ENCODE data around the gene BMP7.

BMP7 gene

DNA sequence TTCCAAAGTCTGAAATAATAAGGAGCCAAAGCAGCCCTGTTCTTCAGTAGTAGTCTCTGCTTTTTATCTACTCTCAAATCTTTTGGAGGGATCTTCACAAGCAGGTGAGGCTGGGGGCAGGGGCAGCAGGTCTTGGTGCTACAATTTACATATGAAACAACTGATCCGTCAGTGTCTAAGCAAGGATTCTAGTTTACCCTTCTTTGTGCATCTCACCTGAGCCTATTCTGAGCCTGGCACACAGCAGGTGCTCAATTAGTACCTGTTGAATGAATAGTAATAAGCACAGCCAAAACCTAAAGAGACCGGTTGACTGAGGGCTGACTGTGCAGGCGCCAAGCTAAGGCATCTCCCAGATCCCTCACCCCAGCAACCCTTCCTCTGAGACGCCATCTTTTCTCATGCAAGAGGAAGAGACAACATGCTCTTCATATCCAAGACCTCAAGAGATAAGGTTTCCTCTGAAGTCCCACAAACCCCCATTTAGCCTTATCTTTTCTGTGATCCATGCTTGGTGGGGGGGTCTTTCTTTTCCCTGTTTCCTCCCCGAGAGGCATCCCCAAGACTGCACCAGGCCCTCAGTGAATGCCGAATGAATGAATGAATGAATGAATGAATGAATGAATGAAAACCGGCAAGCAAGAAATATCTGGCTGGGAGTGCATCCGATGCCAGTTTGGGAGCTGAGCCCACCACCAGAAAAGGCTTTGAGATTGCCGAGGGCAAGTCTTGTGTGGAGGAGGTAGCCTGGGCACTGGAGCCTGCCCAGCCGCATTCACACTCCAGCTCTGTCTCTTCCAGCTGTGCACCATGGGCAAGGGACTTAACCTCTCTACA lies 2.9 kb upstream of the BMP7 start:
- no peak overlapping the region for H2AFZ ChIP-seq (ENCODE audit: insufficient read depth, low read length, poor library complexity)
- H3K79me1 ChIP-seq (ENCODE audit: low read length) = no peaks in the 10 kb centered on the region
- no peak overlapping the region for H3K4me2 ChIP-seq (ENCODE audit: low read length)
- no peaks in the 10 kb centered on the region for H3K36me3 ChIP-seq (ENCODE audit: control insufficient read depth in 1 of 2, insufficient read depth in 2 of 2, low read length in 2 of 2)
- H3K18ac ChIP-seq (ENCODE audit: low read length) = no peak overlapping the region
- peaks cover 4% of the 10 kb centered on the region for H3K79me2 ChIP-seq (ENCODE audit: control insufficient read depth, insufficient read depth, low read length, poor library complexity)
- H3K9me3 ChIP-seq (ENCODE audit: insufficient read depth, low read depth, low read length) = peaks cover 3% of the 10 kb centered on the region
- H3K4me3 ChIP-seq (ENCODE audit: low read depth, low read length) = no peak overlapping the region
- H4K8ac ChIP-seq (ENCODE audit: low read depth, low read length) = no peak overlapping the region
- no peak overlapping the region for H2AK5ac ChIP-seq (ENCODE audit: low read length)
- H3K23ac ChIP-seq (ENCODE audit: low read length) = no peak overlapping the region
- H4K12ac ChIP-seq (ENCODE audit: low read depth, low read length) = no peak overlapping the region
- H3K9ac ChIP-seq (ENCODE audit: low read length) = no peak overlapping the region
- no peak overlapping the region for H3K4ac ChIP-seq (ENCODE audit: low read depth, low read length)
- H2BK12ac ChIP-seq (ENCODE audit: low read length) = no peak overlapping the region
- no CpG with 5 or more reads among the region's 10 CpGs for WGBS (ENCODE audit: extremely low coverage, insufficient coverage, insufficient read length)
- no peak overlapping the region for H2BK120ac ChIP-seq (ENCODE audit: insufficient read depth, low read length, poor library complexity)
- no peak overlapping the region for H4K91ac ChIP-seq (ENCODE audit: low read depth, low read length)
- peaks cover 10 to 18% of the 10 kb centered on the region in 2 experiments for H3K4me1 ChIP-seq (ENCODE audit: control insufficient read depth in 1 of 2, insufficient read depth in 2 of 2, low read length in 2 of 2)
- no peak overlapping the region for H2BK5ac ChIP-seq (ENCODE audit: low read depth, low read length, poor library complexity)
- no peak overlapping the region for H3K27ac ChIP-seq (ENCODE audit: low read depth, low read length)
- no peak overlapping the region for H3K14ac ChIP-seq (ENCODE audit: low read length)
- H3K27me3 ChIP-seq (ENCODE audit: insufficient read depth, low read length) = peaks cover 21% of the 10 kb centered on the region
- no peak for DNase-seq

DNA sequence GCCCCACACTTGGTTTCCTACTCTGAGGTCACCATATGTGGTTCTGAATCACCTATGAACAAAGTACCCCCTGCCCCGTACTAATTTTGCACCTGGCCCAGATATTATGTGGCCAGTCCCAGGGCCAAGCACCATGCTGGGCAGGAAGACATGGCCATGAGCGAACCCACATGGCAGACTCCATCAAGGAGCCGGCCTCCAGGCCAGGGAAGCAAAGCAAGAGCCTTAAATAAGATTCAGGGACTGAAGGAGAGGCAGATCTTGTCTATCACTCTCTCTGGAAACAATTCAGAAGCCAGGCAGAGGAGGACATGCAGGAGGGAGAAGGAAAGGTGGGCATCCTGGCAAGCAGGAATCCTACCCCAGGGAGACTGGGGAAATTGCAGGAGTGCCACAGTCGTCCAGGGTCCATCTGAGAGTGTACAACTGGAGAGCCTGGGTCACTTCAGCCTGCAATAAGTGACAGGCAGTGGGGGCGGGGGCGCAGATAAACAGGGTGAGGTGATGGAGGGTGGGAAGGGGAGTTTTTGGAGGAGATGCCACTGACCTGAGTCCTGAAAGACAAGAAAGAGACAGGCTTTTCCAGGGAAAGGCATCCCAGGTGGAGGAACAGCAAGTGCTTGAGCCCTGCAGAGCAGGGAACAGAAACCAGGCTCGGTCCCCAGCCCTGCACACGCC lies 2.1 kb upstream of the BMP7 start:
- Histone ChIP-seq H2AK5ac (ENCODE audit: low read length) (no peak overlapping the region), H3K9ac (ENCODE audit: low read length) (no peak overlapping the region), H3K4me1 (ENCODE audit: control insufficient read depth in 1 of 2, insufficient read depth in 2 of 2, low read length in 2 of 2) (peaks cover 10 to 21% of the 10 kb centered on the region in 2 experiments), H3K18ac (ENCODE audit: low read length) (no peak overlapping the region), H3K23ac (ENCODE audit: low read length) (no peak overlapping the region), H3K79me1 (ENCODE audit: low read length) (no peaks in the 10 kb centered on the region), H3K79me2 (ENCODE audit: control insufficient read depth, insufficient read depth, low read length, poor library complexity) (peaks cover 4% of the 10 kb centered on the region), H4K12ac (ENCODE audit: low read depth, low read length) (no peak overlapping the region), H4K91ac (ENCODE audit: low read depth, low read length) (no peak overlapping the region), H2BK120ac (ENCODE audit: insufficient read depth, low read length, poor library complexity) (no peak overlapping the region), H3K4ac (ENCODE audit: low read depth, low read length) (no peak overlapping the region), H3K4me3 (ENCODE audit: low read depth, low read length) (no peak overlapping the region), H4K8ac (ENCODE audit: low read depth, low read length) (no peak overlapping the region), H3K27ac (ENCODE audit: low read depth, low read length) (no peak overlapping the region), H2BK5ac (ENCODE audit: low read depth, low read length, poor library complexity) (no peak overlapping the region), H3K27me3 (ENCODE audit: insufficient read depth, low read length) (peaks cover 21% of the 10 kb centered on the region), H3K36me3 (ENCODE audit: control insufficient read depth in 1 of 2, insufficient read depth in 2 of 2, low read length in 2 of 2) (no peaks in the 10 kb centered on the region), H2BK12ac (ENCODE audit: low read length) (no peak overlapping the region), H3K4me2 (ENCODE audit: low read length) (no peak overlapping the region), H3K14ac (ENCODE audit: low read length) (no peak overlapping the region), H3K9me3 (ENCODE audit: insufficient read depth, low read depth, low read length) (peaks cover 3% of the 10 kb centered on the region), H2AFZ (ENCODE audit: insufficient read depth, low read length, poor library complexity) (no peak overlapping the region)
- no CpG with 5 or more reads among the region's 8 CpGs for WGBS (ENCODE audit: extremely low coverage, insufficient coverage, insufficient read length)
- DNase-seq = no peak

- peak overlapping the region; percentile 83 for H3K4me2 ChIP-seq (ENCODE audit: low read length)
- no peak overlapping the region for H3K27ac ChIP-seq (ENCODE audit: low read depth, low read length)
- H3K4me3 ChIP-seq (ENCODE audit: low read depth, low read length) = no peak overlapping the region
- H3K4me1 ChIP-seq (ENCODE audit: control insufficient read depth in 1 of 2, insufficient read depth in 2 of 2, low read length in 2 of 2) = peaks cover 19 to 30% of the 10 kb centered on the region in 2 experiments
- H3K79me1 ChIP-seq (ENCODE audit: low read length) = peaks cover 5% of the 10 kb centered on the region
- no peak overlapping the region for H3K18ac ChIP-seq (ENCODE audit: low read length)
- WGBS (ENCODE audit: extremely low coverage, insufficient coverage, insufficient read length) = no CpG with 5 or more reads among the region's 24 CpGs
- peaks cover 4% of the 10 kb centered on the region for H3K79me2 ChIP-seq (ENCODE audit: control insufficient read depth, insufficient read depth, low read length, poor library complexity)
- no peak overlapping the region for H3K23ac ChIP-seq (ENCODE audit: low read length)
- H2BK12ac ChIP-seq (ENCODE audit: low read length) = no peak overlapping the region
- peak overlapping the region; percentile 0 for H2AFZ ChIP-seq (ENCODE audit: insufficient read depth, low read length, poor library complexity)
- no peak overlapping the region for H3K4ac ChIP-seq (ENCODE audit: low read depth, low read length)
- H4K12ac ChIP-seq (ENCODE audit: low read depth, low read length) = no peak overlapping the region
- peaks cover 3% of the 10 kb centered on the region for H3K9me3 ChIP-seq (ENCODE audit: insufficient read depth, low read depth, low read length)
- DNase-seq = no peak
- no peak overlapping the region for H4K91ac ChIP-seq (ENCODE audit: low read depth, low read length)
- no peaks in the 10 kb centered on the region for H3K36me3 ChIP-seq (ENCODE audit: control insufficient read depth in 1 of 2, insufficient read depth in 2 of 2, low read length in 2 of 2)
- H3K14ac ChIP-seq (ENCODE audit: low read length) = no peak overlapping the region
- no peak overlapping the region for H2BK120ac ChIP-seq (ENCODE audit: insufficient read depth, low read length, poor library complexity)
- no peak overlapping the region for H2AK5ac ChIP-seq (ENCODE audit: low read length)
- H3K27me3 ChIP-seq (ENCODE audit: insufficient read depth, low read length) = peaks cover 21% of the 10 kb centered on the region
- H4K8ac ChIP-seq (ENCODE audit: low read depth, low read length) = no peak overlapping the region
- H2BK5ac ChIP-seq (ENCODE audit: low read depth, low read length, poor library complexity) = no peak overlapping the region
- H3K9ac ChIP-seq (ENCODE audit: low read length) = no peak overlapping the region
Observed at GRCh38 chr20:57267158-57267821, 849 bp upstream of the BMP7 start.

DNA sequence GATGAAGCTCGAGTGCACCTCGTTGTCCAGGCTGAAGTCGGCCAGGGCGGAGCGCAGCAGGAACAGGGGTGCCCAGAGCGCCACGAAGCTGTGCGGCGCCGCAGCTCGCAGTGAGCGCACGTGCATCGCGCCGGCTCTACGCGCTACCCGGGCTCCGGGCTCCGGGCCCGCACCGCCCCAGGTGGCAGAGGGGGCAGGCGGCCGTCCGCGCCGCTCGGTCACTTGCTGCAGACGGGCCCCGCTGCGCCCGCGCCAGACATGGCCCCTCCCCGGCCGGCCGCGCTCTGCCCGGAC lies 497 bp downstream of the BMP7 start:
- Histone ChIP-seq H3K14ac (ENCODE audit: low read length) (peak overlapping the region; percentile 8), H3K18ac (ENCODE audit: low read length) (peak overlapping the region; percentile 5), H3K4ac (ENCODE audit: low read depth, low read length) (no peak overlapping the region), H3K9me3 (ENCODE audit: insufficient read depth, low read depth, low read length) (peaks cover 3% of the 10 kb centered on the region), H2BK120ac (ENCODE audit: insufficient read depth, low read length, poor library complexity) (no peak overlapping the region), H3K23ac (ENCODE audit: low read length) (no peak overlapping the region), H3K9ac (ENCODE audit: low read length) (no peak overlapping the region), H2AK5ac (ENCODE audit: low read length) (no peak overlapping the region), H2AFZ (ENCODE audit: insufficient read depth, low read length, poor library complexity) (peak overlapping the region; percentile 21), H3K27me3 (ENCODE audit: insufficient read depth, low read length) (peaks cover 21% of the 10 kb centered on the region), H3K79me2 (ENCODE audit: control insufficient read depth, insufficient read depth, low read length, poor library complexity) (peaks cover 4% of the 10 kb centered on the region), H4K12ac (ENCODE audit: low read depth, low read length) (no peak overlapping the region), H4K8ac (ENCODE audit: low read depth, low read length) (no peak overlapping the region), H4K91ac (ENCODE audit: low read depth, low read length) (no peak overlapping the region), H3K4me3 (ENCODE audit: low read depth, low read length) (peak overlapping the region; percentile 70), H3K4me1 (ENCODE audit: control insufficient read depth in 1 of 2, insufficient read depth in 2 of 2, low read length in 2 of 2) (peaks cover 22 to 37% of the 10 kb centered on the region in 2 experiments), H2BK12ac (ENCODE audit: low read length) (no peak overlapping the region), H3K27ac (ENCODE audit: low read depth, low read length) (no peak overlapping the region), H3K4me2 (ENCODE audit: low read length) (peak overlapping the region; percentile 83), H2BK5ac (ENCODE audit: low read depth, low read length, poor library complexity) (no peak overlapping the region), H3K36me3 (ENCODE audit: control insufficient read depth in 1 of 2, insufficient read depth in 2 of 2, low read length in 2 of 2) (no peaks in the 10 kb centered on the region), H3K79me1 (ENCODE audit: low read length) (peaks cover 5% of the 10 kb centered on the region)
- WGBS (ENCODE audit: extremely low coverage, insufficient coverage, insufficient read length) = no CpG with 5 or more reads among the region's 39 CpGs
- DNase-seq = peak in 1 of 2 donors; percentile 58
